NOMO-1 treated with dmso at 0.1 percent for 144 hours (cell line): Measurements from ENCODE around the gene MAS1L.
"Not testable (repeated sequence)": the region's sequence is repeated elsewhere in the genome, so short reads cannot be mapped to it uniquely, and the experiment has no call there.

ENCODE experiments used
- DNase-seq: peaks from one replicate; lab custom pipeline; 2025; ENCODE audit not compliant: unreplicated experiment; lab: John Stamatoyannopoulos, UW

Gene MAS1L

DNA sequence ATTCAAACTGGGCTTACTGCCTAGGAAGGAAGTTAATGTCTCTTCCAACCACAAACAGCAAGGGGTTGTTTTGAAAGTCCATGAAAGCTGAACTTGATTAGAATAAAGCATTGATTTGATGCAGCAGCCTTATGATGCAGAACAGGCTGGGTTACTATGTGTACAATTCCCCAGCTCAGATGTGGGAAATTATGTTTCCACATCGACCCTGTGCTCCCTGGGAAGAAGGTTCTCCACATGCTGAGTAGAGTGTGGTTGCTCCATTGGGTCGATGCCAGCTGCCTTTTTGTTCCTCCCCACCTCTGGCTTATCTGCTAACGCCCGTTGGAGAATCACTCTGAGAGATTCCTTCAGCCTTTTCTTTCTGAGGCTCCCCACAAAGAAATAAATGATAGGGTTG, 1.2 kb downstream of the MAS1L start:
- DNase-seq: no peak

DNA sequence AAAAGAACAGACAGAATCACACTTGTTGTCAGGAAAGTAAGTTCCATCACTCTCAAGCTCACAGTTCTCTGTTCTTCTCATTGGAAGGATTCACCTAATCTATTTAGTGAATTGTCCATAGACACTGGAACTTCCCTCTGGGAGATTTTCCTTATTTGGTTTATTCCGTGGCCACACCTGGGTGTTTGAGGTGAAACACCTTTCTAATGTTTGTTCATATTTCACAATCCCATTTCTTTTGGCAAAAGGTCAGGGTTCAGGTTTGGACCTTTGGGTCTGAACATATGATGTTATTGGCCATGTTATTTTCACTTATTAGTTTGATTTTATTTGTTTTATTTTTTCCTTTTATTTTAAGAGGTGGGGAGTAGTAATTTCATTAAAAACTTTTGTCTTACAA, 4.0 kb downstream of the MAS1L start:
- no peak for DNase-seq

DNA sequence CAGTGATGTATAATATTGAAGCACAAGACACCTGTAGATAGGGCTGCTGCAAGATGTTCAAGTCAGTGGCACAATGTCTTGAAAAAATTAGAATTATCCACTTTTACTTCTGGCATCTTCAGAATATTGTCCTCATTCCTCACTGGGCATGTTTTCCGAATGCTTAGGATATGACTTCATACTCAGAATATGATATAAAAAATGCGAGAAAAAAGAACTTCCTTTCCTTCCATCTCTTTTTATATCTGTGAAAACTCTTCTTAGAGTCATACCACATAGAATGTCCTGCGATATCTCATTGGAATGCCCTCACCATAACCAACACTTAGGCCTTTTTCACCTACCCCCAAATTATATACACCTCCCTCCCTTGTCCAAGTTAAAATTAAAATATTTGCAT, 4.6 kb downstream of the MAS1L start:
- DNase-seq: no peak

DNA sequence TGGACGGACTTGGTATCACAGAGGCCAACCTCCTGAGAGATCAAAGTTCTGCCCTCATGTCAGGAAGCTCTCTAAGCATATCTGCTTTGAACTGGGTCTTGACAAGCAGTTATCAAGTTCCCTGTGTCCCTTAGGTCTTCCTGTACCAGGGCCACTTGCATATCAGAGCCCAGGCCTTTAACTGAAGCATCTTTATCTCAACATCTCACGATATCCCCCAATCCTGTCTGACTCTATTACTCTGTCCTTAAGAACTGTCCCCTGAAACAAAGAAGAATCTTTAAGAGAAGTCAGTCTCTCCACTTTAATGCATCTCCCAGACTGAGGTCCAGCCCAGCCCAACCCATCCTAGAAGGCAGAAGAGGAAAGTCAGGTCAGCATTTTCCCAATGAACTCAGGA, 8.2 kb downstream of the MAS1L start:
- no peak for DNase-seq

DNA sequence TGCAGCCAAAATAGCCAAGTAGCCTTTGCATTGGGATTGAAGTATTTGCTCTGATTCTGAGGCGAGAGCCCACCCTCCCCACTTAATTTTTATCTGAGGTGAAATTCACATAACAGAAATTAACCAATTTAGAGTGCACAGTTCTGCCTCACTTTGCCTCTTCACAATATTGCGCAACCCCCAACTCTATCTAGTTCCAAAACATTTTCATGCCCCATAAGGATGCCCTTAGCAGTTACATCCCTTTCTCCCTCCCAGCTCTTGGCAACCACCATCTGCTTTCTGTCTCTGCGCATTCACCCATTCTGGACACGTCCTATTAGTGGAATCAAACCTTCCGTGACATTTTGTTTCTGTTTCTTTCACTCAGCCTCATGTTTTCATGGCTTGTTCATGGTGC, 9.0 kb downstream of the MAS1L start:
- no peak for DNase-seq

DNA sequence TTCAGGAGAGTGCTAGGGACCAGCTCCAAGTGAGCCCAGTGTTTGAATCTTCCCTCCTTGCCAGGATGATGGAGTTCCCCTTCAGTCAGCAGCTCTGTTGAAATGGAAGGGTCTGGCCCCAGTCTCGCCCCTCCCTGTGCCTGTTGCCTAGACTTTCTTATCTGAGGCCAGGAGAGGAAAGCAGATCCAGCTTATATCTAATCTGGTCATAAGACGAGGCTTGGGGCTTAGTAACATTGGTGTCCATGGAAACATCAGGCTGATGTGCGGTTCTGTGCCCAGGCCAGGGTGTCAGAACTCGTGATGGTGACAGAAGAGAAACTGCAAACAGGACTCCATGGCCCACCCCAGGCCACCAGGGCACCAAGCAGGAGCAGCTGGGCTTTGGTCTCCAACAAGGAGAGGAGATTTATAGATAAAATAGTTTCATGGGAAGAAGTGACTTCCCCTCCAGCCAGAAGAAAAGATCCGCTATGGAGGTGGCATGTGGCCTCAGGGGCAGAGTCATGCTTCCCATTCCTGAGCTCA, 9.8 kb downstream of the MAS1L start:
- DNase-seq: no peak

DNA sequence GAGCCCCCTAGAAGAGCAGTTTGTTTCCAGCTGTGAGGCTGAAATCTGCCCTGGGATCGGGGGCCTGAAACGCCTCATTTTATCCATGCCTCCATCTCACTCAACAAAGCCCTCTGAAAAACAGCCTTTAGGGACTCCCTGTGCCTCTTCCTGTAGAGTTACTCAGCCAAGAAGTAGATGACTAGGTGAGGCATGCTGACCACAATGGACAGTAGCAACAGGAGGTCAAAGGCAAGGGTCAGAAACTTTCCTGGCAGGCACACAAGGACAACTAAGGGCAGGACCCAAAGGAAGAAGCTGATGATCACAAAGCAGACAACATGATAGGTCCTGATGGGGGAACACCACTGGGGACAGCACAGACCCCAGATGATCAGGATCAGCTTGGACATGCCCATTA, 12.8 kb downstream of the MAS1L start:
- DNase-seq: no peak

DNA sequence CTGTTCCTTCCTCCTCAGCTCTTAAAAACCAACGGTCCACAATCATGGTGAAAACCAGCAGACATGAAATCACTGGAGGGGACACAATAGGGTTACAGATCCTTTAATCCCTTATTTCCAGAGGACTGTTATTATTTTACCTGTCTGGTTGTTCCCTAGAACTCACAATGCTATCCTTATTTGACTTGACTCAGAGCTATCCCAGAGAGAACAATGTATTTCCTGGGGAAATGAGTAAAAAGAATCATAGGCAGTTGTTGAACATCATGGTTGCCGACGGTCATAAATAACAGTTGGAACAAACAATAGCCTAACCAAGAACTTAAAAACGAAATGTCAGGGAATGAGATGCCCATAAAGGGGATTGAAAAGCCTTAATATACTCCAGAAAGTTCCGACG, 21.5 kb downstream of the MAS1L start:
- DNase-seq: no peak

DNA sequence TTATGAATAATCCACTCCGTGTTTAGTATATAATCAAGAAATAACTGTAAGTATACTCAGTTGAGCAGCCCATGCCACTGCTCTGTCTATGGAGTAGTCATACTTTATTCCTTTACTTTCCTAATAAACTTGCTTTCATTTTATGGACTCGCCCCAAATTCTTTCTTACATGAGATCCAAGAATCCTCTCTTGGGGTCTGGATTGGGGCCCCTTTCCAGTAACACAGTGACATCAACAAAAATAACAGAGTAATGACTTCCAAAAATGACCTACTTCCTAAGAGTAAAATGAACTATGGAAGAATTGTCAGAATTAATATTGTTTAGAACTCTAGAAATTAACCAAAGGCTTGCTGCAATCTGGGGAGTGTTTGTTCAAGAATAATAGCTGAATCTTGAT, 22.0 kb downstream of the MAS1L start:
- no peak for DNase-seq

DNA sequence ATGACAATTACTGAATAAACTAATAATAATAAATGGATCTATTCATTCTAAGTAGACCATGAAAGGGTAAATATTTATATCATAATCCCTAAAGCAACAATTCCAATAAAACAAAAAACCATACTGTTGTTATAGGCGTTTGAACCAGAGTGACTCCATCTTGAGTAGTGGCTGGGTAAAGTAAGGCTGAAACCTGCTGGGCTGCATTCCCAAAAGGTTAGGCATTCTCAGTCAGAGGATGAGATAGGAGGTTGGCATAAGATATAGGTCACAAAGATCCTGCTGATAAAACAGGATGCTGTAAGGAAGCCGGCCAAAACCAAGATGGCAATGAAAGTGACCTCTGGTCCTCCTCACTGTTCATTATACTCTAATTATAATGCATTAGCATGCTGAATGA, 22.5 kb downstream of the MAS1L start:
- no peak for DNase-seq

DNA sequence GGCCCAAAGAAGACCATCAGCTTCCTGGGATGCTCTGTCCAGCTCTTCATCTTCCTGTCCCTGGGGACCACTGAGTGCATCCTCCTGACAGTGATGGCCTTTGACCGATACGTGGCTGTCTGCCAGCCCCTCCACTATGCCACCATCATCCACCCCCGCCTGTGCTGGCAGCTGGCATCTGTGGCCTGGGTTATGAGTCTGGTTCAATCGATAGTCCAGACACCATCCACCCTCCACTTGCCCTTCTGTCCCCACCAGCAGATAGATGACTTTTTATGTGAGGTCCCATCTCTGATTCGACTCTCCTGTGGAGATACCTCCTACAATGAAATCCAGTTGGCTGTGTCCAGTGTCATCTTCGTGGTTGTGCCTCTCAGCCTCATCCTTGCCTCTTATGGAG, 25.7 kb downstream of the MAS1L start:
- no peak for DNase-seq

DNA sequence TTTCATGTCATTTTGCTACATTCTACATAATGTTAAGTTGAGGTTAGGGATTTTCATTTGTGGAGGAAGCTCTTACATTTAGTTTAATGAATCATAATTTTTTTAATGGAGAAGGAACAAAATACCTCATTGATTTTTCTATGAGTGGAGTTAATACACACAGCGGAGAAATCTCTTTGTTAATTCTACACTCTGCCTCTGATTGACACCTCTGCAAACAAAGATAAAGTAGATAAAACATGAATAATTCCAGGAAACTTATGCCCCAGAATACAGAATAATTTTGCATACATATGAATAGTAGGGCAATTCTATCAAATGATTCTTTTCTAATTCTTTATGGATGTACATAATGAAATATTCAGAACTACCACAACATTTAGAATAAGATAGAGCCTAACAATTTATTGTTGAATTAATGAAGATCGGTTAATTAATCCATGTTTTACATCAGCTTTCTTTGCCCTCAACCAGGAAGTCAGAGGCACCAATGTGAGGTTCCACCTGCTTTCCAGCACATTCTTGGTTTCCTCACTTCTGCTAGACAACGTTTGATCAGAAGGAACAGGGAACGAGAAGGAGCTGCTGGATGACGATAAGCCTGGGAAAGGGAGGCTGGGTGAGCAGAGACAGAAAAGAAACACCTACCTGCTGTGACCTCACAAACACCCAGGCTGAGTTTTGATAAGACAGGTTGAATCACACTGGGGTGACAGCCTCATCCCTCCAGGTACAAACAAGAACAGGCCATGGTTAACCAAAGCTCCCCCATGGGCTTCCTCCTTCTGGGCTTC, 26.5 kb downstream of the MAS1L start:
- no peak for DNase-seq

DNA sequence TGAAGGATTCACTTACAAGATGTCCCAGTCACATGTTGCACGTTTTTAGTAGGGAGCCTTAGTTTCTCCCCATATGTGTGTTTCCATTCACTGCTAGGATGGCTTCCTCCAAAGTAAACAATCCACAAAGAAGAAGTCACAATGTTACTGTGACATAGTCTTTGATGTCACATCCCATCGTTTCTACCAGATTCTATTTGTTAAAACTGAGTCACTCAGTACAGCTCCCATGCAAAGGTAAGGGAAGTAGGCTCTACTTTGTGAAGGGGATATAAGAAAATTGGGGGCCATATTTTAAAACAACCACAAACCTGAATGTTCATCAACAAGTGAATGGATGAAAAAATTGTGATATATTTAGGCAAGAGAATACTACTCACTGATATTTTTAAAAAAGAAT, 30.8 kb downstream of the MAS1L start, which contains the start of the genes OR11A1 and OR2H1:
TSS of gene OR11A1 (minus strand) at position 101 of the 400 bp plus-strand sequence. CDS start 29,430 bp downstream, outside the sequence.
TSS of gene OR2H1 (plus strand) at position 185 of the 400 bp plus-strand sequence. CDS start 4,615 bp downstream, outside the sequence.
- no peak for DNase-seq

DNA sequence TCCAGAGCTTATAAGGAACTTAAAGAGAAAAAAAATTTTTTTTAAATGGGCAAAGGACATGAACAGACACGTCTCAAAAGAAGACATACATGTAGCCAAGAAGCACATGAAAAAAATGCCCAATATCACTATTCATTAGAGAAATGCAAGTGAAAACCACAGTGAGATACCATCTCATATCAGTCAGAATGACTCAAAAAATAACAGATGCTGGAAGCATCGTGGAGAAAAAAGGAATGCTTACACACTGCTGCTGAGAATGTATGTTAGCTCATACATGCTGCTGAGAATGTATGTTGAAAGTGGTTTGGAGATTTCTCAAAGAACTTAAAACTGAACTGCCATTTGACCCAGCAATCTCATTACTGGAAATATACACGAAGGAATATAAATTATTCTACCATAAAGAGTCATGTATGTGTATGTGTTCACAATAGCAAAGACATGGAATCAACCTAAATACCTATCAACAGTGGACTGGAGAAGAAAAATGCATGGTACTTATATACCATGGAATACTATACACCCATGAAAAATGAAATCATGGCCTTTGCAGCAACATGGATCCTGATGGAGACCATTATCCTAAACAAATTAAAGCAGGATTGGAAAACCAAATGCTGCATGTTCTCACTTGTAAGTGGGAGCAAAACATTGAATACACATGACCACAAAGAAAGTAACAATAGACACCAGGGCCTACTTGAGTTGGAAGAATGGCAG, 36.1 kb downstream of the MAS1L start:
- no peak for DNase-seq

DNA sequence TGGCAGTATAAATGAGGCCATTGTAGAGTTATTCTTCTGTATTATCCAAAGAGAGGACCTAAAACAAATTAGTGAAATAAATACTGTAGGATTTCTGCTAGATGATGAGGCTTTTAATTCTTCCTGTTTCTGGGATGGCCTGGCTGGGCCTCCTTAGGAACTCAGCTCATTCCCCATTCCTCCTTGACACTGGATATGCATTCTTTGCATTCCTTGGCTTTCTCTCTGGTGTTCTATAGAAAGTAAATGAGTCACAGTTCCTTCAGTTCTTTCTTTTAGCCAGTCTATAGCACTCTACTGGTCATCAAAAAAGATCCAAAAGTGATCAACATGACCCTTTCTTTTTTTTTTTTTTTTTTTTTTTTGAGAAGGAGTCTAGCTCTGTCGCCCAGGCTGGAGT, 40.1 kb downstream of the MAS1L start:
- no peak for DNase-seq

DNA sequence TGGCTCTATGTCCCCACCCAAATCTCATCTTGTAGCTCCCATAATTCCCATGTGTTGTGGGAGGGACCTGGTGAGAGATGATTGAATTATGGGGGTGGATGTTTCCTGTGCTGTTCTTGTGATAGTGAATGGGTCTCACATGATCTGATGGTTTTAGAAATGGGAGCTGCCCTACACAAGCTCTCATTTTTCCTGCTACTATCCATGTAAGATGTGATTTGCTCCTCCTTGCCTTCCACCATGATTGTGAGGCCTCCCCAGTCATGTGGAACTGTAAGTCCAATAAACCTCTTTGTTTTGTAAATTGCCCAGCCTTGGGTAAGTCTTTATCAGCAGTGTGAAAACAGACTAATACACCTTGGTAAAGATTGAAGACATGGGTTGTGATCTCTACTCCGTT, 43.7 kb downstream of the MAS1L start:
- not testable (repeated sequence) for DNase-seq

DNA sequence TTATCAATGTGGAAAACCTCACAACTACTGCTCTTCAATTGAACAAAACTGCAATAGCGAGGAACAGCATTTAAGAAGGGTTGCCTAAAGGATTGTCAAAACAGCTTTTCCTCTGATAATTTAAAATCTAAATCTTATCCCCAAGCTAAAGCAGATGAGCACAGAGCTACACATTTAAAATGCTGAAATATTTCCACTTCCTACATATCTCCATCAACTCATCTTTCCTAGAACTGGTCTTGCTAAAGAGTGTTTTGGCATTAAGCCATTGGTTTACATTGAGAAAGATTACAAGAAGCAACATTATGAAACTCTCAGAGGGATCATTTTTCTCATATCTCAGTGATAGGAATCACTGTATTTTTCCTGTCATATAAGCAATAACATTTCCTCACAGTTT, 45.0 kb downstream of the MAS1L start:
- DNase-seq: no peak

DNA sequence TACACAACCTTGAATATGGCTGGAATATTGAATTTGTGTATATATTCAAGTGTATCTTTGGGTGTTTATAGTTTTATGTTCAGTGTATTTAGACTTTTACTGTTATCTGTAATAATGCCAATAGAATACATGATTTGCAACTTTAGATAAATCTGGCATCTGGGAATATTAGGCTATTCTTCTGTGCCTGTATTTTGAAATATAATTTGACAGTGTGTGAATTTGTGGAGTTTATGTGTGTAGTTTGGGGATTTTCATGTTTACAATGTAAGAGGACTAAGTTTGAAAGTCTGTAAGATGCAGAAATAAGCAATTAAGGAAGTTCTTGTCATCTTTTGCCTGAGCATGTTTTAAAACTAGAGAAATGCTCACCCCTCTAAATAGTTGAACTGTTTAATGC, 48.8 kb downstream of the MAS1L start, which contains the start of gene OR10C1:
TSS of gene OR10C1 (plus strand) at position 301 of the 400 bp plus-strand sequence. CDS start 710 bp downstream, outside the sequence.
- no peak for DNase-seq

DNA sequence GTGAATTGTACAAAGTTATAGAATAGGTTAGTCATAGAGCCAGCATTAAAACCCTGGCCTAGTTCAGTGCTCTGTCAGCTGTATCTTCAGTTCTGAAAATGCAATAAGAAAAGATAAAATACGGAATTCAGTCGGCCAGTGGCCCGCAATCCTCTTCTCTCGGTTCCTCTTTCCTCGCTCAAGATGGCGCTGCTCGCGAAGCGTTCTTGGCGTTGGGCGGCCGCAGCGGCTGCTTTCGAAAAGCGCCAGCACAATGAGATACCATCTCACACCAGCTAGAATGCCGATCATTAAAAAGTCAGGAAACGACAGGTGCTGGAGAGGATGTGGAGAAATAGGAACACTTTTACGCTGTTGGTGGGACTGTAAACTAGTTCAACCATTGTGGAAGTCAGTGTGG, 51.0 kb downstream of the MAS1L start:
- not testable (repeated sequence) for DNase-seq
